Measurements from ENCODE around the gene HOXD13.

GRCh38 chr2:176091329-176092258 is 927 bp upstream of the HOXD13 start:
- TF ChIP-seq MAX (IDR thresholded peaks at IDR 0.05; ENCODE audit: low read depth, low read length) (no peak), CTCF (IDR thresholded peaks at IDR 0.05; ENCODE audit: low read depth, low read length) (no peak), POLR2A (IDR thresholded peaks at IDR 0.05; ENCODE audit: extremely low read depth, insufficient read length) (no peak), MYC (IDR thresholded peaks at IDR 0.05; ENCODE audit: low read depth, low read length) (no peak)
